ENCODE measurements around the gene CCDC188.

The CCDC188 gene

GRCh38 chr22:20175597-20175900 is 24.7 kb upstream of the CCDC188 start:
- no peak for TF ChIP-seq CTCF (IDR thresholded peaks at IDR 0.05; ENCODE audit: low read depth, low read length)
- Histone ChIP-seq H3K27me3 (ENCODE audit: insufficient read depth, low read depth, severe bottlenecking) (no peaks in the 10 kb centered on the region), H3K9me3 (ENCODE audit: severe bottlenecking) (no peaks in the 10 kb centered on the region), H3K36me3 (no peaks in the 10 kb centered on the region), H3K27ac (no peak overlapping the region), H3K4me3 (ENCODE audit: low read depth, low read length) (no peak overlapping the region)
- DNase-seq = no peak

DNA sequence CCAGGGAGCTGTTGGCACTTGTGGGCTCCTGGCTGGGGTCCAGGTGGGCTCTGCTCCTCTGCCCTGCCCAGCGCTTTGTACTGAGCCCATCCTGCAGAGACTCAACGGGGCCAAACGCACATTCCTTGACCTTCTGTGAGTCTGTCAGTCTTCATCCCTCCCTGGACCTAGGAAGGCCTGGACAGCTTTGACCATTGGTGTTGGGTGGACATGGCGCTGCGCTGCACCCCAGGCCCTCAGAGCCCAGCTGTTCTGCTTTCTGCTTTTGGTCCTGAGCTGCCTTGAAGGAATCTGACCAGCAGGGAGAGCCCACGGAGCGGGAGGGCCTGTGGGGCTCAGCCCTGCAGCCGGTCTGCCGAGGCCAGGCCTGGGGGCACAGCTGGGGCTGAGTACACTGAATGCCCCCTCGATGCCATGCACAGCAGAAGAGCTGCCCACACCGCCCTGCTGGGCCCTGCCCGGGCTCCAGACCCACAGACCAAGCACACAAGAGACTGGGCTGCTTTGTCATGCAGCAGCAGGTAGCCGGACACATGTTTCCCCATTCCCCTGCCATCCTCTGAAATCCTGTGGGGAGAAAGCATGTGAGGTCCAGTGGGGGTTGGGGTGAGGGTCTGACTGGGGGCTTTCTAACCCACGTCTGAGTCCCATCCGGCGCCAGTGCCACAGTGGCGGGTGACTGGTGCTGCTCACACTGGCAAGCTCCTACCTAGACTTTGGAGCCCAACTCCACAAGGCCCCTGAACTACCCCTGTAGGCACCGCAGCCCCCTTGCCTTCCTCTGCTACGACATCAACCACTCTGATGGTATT is 24.1 kb upstream of the CCDC188 start:
- DNase-seq = peak; percentile 65
- Histone ChIP-seq H3K4me3 (ENCODE audit: low read depth, low read length) (no peak overlapping the region), H3K27me3 (ENCODE audit: insufficient read depth, low read depth, severe bottlenecking) (no peaks in the 10 kb centered on the region), H3K27ac (peak overlapping the region; percentile 88), H3K36me3 (no peaks in the 10 kb centered on the region), H3K9me3 (ENCODE audit: severe bottlenecking) (no peaks in the 10 kb centered on the region)
- TF ChIP-seq CTCF (IDR thresholded peaks at IDR 0.05; ENCODE audit: low read depth, low read length) = peak; percentile 74

GRCh38 chr22:20173772-20174171 is 22.9 kb upstream of the CCDC188 start:
- H3K9me3 ChIP-seq (ENCODE audit: severe bottlenecking) = no peaks in the 10 kb centered on the region
- no peak overlapping the region for H3K4me3 ChIP-seq (ENCODE audit: low read depth, low read length)
- no peaks in the 10 kb centered on the region for H3K36me3 ChIP-seq
- no peak for TF ChIP-seq CTCF (IDR thresholded peaks at IDR 0.05; ENCODE audit: low read depth, low read length)
- peak overlapping the region; percentile 88 for H3K27ac ChIP-seq
- H3K27me3 ChIP-seq (ENCODE audit: insufficient read depth, low read depth, severe bottlenecking) = no peaks in the 10 kb centered on the region
- DNase-seq = peak; percentile 71

GRCh38 chr22:20173246-20173645 is 22.4 kb upstream of the CCDC188 start:
- TF ChIP-seq CTCF (IDR thresholded peaks at IDR 0.05; ENCODE audit: low read depth, low read length) = 0 out of 2 replicates have a peak, but pooled peaks have one; percentile 14
- no peaks in the 10 kb centered on the region for H3K36me3 ChIP-seq
- no peaks in the 10 kb centered on the region for H3K27me3 ChIP-seq (ENCODE audit: insufficient read depth, low read depth, severe bottlenecking)
- no peak for DNase-seq
- no peaks in the 10 kb centered on the region for H3K9me3 ChIP-seq (ENCODE audit: severe bottlenecking)
- no peak overlapping the region for H3K4me3 ChIP-seq (ENCODE audit: low read depth, low read length)
- peak overlapping the region; percentile 88 for H3K27ac ChIP-seq

GRCh38 chr22:20172141-20172613 is 21.3 kb upstream of the CCDC188 start:
- Histone ChIP-seq H3K9me3 (ENCODE audit: severe bottlenecking) (no peaks in the 10 kb centered on the region), H3K27ac (no peak overlapping the region), H3K4me3 (ENCODE audit: low read depth, low read length) (no peak overlapping the region), H3K36me3 (no peaks in the 10 kb centered on the region), H3K27me3 (ENCODE audit: insufficient read depth, low read depth, severe bottlenecking) (no peaks in the 10 kb centered on the region)
- TF ChIP-seq CTCF (IDR thresholded peaks at IDR 0.05; ENCODE audit: low read depth, low read length) = no peak
- DNase-seq = no peak

All from WERI-Rb-1 (cell line).